ENCODE data around the gene CCDC12. TPM values are rescaled to one million over a fixed set of nuclear protein-coding genes. Genes with fewer than 3 reads are reported as not detected.

The CCDC12 gene
- 36.9 TPM for total RNA-seq

GRCh38 chr3:46976326-46977190, at the start of gene CCDC12:
Gene CCDC12, minus strand, starts transcription at chr3:46976745. Its CDS starts 13 bp downstream, at chr3:46976732.

GRCh38 chr3:46978985-46979944, 2.7 kb upstream of the CCDC12 start, which contains the start of gene NBEAL2:
Gene NBEAL2, plus strand, starts transcription at chr3:46979666. Its CDS starts 196 bp downstream, at chr3:46979862.

GRCh38 chr3:46877406-46878125, 99.0 kb downstream of the CCDC12 start, which contains the start of gene PTH1R:
Gene PTH1R, plus strand, starts transcription at chr3:46877721. Its CDS starts 5,839 bp downstream, at chr3:46883560.

Small RNA genes lying within 50 kb of the gene (small RNA-seq; reads per million reads assigned to genes)
- gene AC109583.2 (ENCODE audit: low replicate concordance), result not detected

Other genes with a start within 250 kb of the CCDC12 start
- not detected for gene MYL3, start 113.3 kb downstream of the CCDC12 start, total RNA-seq
- 1.6 TPM for gene PTH1R, start 99.0 kb downstream of the CCDC12 start, total RNA-seq
- 16.9 TPM for gene NBEAL2, start 2.9 kb upstream of the CCDC12 start, total RNA-seq
- 132 TPM for gene SETD2, start 187.4 kb upstream of the CCDC12 start, total RNA-seq

Measured in parietal lobe (tissue), 2 donors.